Stimulated activated CD8-positive, alpha-beta memory T cell treated with anti-CD3 and anti-CD28 coated beads, Interleukin-15, amount 100 ng/mL, for 24 hours (primary cell): Measurements from ENCODE around the gene SLC1A3.

Source experiments
- DNase-seq: peaks from one replicate; pipeline ENCODE4 v3.0.0-alpha.2; 2020; ENCODE audit warnings: low read depth

SLC1A3 gene

GRCh38 chr5:36717131-36717695 lies 110.8 kb downstream of the SLC1A3 start:
- no peak for DNase-seq

GRCh38 chr5:36719282-36719681 lies 112.9 kb downstream of the SLC1A3 start:
- DNase-seq = no peak

GRCh38 chr5:36720688-36721087 lies 114.3 kb downstream of the SLC1A3 start:
- no peak for DNase-seq

- DNase-seq = no peak
These were observed 115.3 kb downstream of the SLC1A3 start for GRCh38 chr5:36721664-36722235.

GRCh38 chr5:36722900-36723299 lies 116.5 kb downstream of the SLC1A3 start:
- DNase-seq = no peak

- no peak for DNase-seq
These were observed 117.5 kb downstream of the SLC1A3 start for GRCh38 chr5:36723912-36724311.

- no peak for DNase-seq
These were observed 118.3 kb downstream of the SLC1A3 start for GRCh38 chr5:36724467-36725332.

- no peak for DNase-seq
These were observed 119.9 kb downstream of the SLC1A3 start for GRCh38 chr5:36726317-36726716.

- no peak for DNase-seq
These were observed 120.4 kb downstream of the SLC1A3 start for GRCh38 chr5:36726767-36727166.

GRCh38 chr5:36728697-36729543 lies 122.5 kb downstream of the SLC1A3 start:
- no peak for DNase-seq

GRCh38 chr5:36730537-36731216 lies 124.3 kb downstream of the SLC1A3 start:
- DNase-seq = no peak

- no peak for DNase-seq
These were observed 126.8 kb downstream of the SLC1A3 start for GRCh38 chr5:36733183-36733582.

- DNase-seq = no peak
These were observed 128.0 kb downstream of the SLC1A3 start for GRCh38 chr5:36734422-36734821.

- DNase-seq = no peak
These were observed 129.5 kb downstream of the SLC1A3 start for GRCh38 chr5:36735891-36736290.
